GM10266 (cell line): ENCODE data around the gene DUS3L.

ENCODE experiments used
- DNase-seq: peaks from one replicate; pipeline ENCODE4 v3.0.0; 2012; ENCODE audit errors: extremely low spot score
- CTCF ChIP-seq: IDR thresholded peaks from 2 replicates; pipeline ENCODE4 v1.5.1; 2012; ENCODE audit warnings: mild to moderate bottlenecking, low read depth; ENCODE audit not compliant: control insufficient read depth, insufficient read depth; ENCODE audit errors: missing control alignments

The DUS3L gene

GRCh38 chr19:5826531-5827341 lies 35.8 kb upstream of the DUS3L start:
- TF ChIP-seq CTCF = no peak
- DNase-seq = peak; percentile 58

GRCh38 chr19:5825178-5825577 lies 34.2 kb upstream of the DUS3L start:
- DNase-seq = no peak
- TF ChIP-seq CTCF = no peak

- TF ChIP-seq CTCF = no peak
- DNase-seq = no peak
Observed at GRCh38 chr19:5824751-5825150, 33.8 kb upstream of the DUS3L start.

- DNase-seq = no peak
- peak; percentile 22 for TF ChIP-seq CTCF
Observed at GRCh38 chr19:5823579-5824281, 32.8 kb upstream of the DUS3L start.

GRCh38 chr19:5822181-5822844 lies 31.4 kb upstream of the DUS3L start:
- no peak for TF ChIP-seq CTCF
- DNase-seq = no peak

- no peak for TF ChIP-seq CTCF
Observed at GRCh38 chr19:5821521-5822180, 30.7 kb upstream of the DUS3L start.

More at GRCh38 chr19:5821521-5822180, 30.7 kb upstream of the DUS3L start:
- DNase-seq = no peak
